ENCODE data around the gene SPP2.

SPP2 gene

DNA sequence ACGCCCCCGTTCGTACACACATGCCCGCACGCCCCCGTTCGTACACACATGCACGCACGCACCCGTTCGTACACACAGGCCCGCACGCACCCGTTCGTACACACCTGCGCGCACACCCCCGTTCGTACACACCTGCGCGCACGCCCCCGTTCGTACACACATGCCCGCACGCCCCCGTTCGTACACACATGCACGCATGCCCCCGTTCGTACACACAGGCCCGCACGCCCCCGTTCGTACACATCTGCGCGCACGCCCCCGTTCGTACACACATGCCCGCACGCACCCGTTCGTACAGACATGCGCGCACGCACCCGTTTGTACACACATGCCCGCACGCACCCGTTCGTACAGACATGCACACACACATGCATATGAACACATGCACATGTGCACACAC, 45.7 kb downstream of the SPP2 start:
- DNase-seq, result no peak

DNA sequence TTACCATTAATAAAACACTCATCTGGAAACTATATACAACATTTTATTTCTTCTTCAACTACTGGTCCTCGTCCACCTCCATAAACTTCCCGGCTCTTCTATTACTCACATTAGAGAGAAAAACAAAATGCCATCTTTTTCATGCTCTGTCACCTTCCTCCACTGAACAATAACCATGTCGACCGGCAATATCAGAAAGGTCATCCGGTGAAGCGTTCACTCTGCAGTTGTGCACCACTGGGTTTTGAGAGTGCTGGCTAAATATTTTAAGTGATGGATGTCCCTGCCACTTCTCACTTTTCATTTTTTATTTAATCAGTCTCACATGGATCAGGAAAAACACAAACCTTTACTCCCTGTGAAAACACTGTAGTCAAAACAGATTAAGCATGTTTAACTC, 48.2 kb downstream of the SPP2 start:
- no peak for DNase-seq

DNA sequence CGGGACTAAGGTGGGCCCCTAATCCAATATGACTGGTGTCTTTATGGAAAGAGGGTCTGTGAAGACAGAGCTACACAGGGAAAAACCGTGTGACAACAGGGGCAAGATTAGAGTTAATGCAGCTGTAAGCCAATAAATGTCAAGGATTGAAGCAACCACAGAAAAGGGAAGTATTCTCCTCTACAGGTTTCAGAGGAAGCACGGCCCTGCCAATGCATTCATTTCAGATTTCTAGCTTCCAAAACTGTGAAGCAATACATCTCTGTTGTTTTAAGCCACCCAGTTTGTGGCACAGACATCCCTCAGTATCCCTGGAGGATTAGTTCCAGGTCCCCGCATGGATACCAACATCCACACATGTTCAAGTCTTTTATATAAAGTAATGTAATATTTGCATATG, 48.8 kb downstream of the SPP2 start:
- DNase-seq, result no peak

DNA sequence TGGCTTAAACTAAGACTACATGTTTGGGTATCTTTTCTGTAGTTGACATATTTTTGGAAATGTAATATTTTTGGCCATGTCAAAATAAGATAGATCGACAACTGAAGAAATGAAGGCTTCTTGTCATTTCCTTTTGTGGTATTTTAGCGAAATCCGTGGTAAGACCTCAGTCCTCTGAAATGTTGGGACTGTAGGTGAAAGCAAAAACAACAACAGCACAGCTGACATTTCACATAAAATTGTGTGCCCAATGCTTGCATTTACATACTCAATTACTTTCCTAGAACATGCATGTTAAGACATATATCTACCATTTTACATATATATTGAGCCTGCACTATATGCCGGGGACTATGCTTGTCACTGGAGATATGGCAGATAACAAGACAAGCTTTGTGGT, 50.2 kb downstream of the SPP2 start:
- DNase-seq, result no peak

DNA sequence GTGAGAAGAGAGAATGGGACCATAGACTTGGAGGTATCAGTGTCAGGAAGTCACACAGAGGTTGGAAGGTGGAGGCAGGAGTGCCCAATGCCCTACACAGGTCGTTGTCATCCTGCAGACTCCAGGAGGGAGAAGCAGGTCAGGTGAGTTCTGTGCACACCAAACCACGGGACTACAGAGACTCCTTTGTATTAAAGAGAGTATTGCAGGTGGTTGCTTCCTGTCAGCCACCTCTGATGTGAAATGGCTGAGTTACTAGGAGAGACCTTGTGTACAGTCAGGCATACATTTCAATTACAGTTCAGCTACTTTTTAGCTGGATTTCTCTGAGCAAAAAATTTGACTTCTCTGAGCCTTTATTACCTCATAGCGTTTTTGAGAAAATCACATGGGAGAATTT, 51.6 kb downstream of the SPP2 start:
- DNase-seq, result no peak

DNA sequence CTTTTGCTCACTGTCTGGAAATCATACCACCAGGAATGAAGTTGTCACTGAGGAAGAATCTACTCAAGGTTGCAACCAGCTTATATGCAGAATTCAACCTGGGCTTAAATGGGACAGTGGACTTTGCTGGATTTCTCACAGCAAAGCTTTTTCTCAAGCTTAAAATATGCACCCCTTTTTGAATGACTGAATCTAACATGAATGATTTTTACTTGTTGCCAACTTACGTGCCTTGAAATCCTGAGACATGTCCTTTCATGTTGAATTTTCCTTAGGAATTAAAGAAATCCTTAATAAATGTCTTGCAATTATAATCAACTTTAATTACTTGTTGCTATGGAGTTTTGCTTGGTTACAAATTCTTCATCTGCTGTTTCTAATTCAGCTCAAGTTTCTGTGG, 57.4 kb downstream of the SPP2 start:
- no peak for DNase-seq

DNA sequence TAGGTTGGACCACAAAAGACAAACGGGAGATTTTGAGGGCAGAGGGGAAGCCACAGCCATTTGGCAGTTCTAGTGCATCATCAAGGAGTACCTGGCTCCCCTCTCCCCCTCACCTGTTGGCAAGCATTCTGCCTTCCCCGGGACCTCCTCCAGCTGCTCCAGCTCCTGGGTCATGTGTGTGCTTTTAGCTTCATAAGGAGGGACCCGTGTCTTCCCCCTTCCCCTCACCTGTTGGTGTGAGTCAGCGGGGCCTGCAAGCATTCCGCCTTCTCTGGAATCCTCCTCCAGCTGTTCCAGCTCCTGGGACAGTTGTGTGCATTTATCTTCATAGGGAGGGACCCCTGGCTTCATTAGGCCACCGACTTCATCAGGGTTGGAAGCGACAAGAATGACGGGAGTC, 58.8 kb downstream of the SPP2 start:
- DNase-seq, result no peak

DNA sequence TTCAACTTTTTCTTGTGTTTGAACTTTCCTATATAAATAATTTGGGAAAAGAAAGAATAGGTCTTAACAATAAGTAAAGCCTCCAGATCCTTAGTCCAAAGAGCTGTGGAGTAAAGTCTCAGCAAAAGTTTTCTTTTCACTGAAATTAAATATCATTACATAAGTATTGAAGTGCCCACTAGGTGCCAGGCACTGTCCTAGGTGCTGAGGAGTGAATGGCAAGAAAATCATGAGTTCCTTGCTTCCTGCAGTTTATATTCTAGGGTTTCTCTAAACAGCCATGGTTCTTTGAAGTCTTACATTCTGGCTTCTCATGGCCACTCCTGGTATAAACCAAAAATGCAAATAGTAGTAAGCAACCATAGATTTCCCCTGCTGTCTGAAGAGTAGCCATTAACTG, 59.7 kb downstream of the SPP2 start:
- no peak for DNase-seq

DNA sequence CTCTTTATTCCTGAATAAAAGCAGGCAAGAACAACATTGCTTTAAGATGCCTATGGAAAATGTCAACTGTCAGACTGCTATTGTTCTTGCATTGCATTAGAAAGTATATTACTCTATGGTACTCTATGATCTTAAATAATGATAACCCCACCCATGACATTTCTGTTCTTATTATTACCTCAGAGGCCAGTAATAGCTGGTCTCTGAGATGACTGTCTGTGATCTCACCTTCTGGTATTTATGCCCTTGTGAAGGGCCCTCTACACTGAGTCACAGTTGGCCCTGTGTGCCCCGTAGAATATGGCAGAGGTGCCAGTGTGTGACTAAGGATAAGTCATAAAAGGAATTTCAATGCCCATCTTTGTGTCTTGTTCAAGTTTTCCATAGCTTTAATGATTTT, 61.0 kb downstream of the SPP2 start:
- DNase-seq, result no peak

DNA sequence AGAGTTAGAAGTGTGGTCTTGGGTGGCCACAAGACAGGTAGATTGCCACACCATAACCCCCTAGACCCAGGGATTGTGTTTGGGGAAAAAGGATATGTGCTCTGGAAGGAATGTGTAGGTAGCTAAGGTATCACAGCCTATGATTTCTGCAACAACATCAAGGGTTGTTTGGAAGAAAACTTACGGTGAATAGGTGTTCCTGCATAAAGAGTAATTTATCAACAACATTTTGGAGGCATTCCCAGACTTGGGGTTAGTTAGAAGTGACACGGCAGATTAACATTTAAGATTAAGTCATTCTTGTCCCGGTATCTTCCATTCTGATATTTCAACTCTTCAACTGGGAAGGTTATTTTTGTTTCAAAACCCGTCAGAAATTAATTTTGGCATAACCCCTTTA, 65.5 kb downstream of the SPP2 start:
- no peak for DNase-seq

DNA sequence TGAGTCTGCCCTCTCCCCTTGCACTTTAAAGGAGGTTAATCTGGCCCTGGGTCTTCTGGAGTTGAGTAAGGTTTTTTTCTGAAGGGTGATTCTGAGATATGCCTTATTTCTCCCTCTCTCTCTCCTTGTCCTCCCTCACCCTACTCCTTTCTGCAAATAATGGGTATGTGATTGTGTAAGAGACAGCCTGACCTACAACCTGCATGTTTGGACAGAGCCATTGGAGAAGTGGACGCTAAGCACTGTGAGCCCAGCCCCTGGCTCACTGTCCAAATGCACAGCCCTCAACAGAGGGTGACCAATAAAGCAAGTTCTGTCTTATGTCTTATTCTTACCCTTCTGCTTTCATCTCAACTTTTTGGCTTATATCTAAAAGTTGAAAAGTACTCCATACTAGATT, 71.5 kb downstream of the SPP2 start:
- no peak for DNase-seq

DNA sequence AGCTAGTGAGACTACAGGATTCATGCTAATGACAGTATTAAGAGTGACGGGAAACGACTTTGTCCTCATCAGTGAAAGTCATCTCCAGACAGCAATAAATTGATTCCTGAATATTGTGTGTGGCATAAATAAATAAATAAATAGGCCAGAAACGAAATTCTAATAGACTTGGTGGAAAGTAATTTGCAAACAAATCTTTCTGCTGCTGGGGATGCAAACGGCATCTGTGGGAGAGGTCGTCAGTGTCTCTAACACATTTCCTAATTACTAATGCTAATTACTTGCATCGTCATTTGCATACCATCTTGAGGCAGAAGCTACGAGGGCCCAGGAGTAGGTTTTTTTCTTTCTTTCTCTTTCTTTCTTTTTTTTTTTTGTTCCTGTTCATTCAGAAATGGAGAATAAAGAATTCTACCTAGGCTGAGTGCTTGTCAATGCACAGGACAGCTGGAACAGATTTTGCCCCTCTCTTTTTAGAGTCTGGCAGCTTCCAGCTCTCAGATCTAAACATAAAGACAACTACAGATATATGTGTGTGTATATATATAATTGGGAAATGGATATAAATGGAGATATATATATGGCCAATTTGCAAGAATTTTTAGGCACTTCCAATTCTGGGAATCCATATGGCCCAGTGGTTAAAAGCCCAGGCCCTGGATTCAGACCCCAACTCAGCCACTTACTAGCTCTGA, 75.1 kb downstream of the SPP2 start:
- no peak for DNase-seq

DNA sequence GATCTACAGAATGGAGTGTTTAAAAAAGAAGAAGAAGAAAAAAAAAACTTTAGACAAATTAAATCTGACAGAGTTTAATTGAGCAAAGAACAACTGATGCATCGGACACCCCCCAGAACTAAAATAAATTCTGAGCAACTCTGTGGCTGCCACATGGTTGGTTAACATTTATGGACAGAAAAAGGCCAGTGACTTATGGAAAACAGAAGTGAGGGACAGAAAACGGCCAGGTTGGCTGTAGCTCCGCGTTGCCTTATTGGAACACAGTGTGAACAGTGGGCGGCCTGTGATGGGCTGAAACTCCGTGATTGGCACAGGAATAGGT, 75.6 kb downstream of the SPP2 start:
- no peak for DNase-seq

Data from activated CD4-positive, alpha-beta T cell treated with anti-CD3 and anti-CD28 coated beads, Interleukin-2, amount 50 U/mL, for 1 hour (primary cell).